ENCODE results near the gene USH1G.

DNA sequence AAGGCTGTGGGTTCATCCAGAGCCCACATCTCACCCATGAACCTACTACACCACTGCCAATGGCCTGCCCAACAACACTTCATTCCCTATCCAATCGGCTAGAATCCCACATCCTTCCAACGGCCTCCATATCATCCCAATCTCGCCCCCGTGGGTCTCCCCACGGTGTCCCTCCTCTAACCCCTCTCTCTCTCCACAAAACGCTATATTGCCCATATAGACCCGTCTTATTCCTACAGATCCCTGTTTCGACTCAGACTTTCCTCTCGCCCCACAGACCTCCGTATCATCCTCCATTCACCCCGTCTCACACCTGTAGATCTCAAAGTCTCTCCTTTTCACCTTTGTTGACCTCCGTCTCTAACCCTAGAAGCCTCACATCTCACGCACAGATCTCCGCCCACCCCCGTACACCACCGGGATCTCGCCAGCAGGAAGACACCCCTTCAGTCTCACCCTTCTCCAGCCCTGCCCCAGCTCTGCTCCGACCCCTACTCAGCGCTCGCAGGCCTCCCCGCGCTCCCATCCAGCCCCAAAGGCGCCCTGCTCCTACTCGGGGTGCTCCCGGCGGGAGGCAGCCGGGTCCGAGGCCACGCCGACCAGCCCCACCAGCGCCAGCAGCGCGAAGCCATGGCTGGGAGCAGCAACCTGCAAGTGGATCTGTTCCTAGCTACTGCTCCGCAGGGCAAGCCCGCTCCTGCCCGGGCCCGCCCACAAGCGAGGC lies 50.6 kb downstream of the USH1G start, which contains the start of gene FDXR:
- no peak for TF ChIP-seq CTCF (IDR thresholded peaks at IDR 0.05; ENCODE audit: low read depth, low read length)
- TF ChIP-seq EZH2phosphoT487 (IDR thresholded peaks at IDR 0.05; ENCODE audit: low read depth), result no peak
